Liver (tissue), 9 donors: Measurements from ENCODE around the gene CDC42EP2. TPM values are rescaled to one million over a fixed set of nuclear protein-coding genes. Genes with fewer than 3 reads are reported as not detected.

Experiments
- DNase-seq: peaks from one replicate; pipeline ENCODE4 v3.0.0-alpha.2; 2017; ENCODE audit warnings: low spot score
- H3K27ac ChIP-seq, 2 donors: one replicate each; pipeline ENCODE4 v1.7.0; 2013; ENCODE audit warnings: inconsistent platforms in 2 of 2, low read length in 2 of 2, control low read depth in 1 of 2, low read depth in 1 of 2, mild to moderate bottlenecking in 1 of 2
- H3K27me3 ChIP-seq, 4 donors: one replicate each; pipeline versions ENCODE4 v1.6.1 to v1.7.0; 2013; ENCODE audit warnings: low read length in 3 of 4, inconsistent platforms in 1 of 4, mild to moderate bottlenecking in 1 of 4, moderate library complexity in 1 of 4; ENCODE audit not compliant: control insufficient read depth in 4 of 4, insufficient read depth in 4 of 4
- H3K36me3 ChIP-seq, 4 donors: one replicate each; pipeline versions ENCODE4 v1.6.1 to v1.7.0; 2013; ENCODE audit warnings: low read length in 3 of 4, mild to moderate bottlenecking in 3 of 4, low read depth in 1 of 4, moderate library complexity in 1 of 4; ENCODE audit not compliant: control insufficient read depth in 4 of 4, insufficient read depth in 3 of 4
- H3K4me1 ChIP-seq, 4 donors: one replicate each; pipeline versions ENCODE4 v1.6.1 to v1.7.0; 2013; ENCODE audit warnings: low read length in 3 of 4, mild to moderate bottlenecking in 3 of 4, moderate library complexity in 1 of 4; ENCODE audit not compliant: control insufficient read depth in 4 of 4, insufficient read depth in 4 of 4
- H3K4me3 ChIP-seq, 3 donors: one replicate each; pipeline versions ENCODE4 v1.6.1 to v1.7.0; 2013; ENCODE audit warnings: low read length in 3 of 3, control low read depth in 1 of 3, low read depth in 1 of 3, mild to moderate bottlenecking in 1 of 3
- H3K9ac ChIP-seq, 2 donors: one replicate each; pipeline ENCODE4 v1.7.0; 2013; ENCODE audit warnings: low read length in 2 of 2, mild to moderate bottlenecking in 2 of 2, moderate library complexity in 2 of 2, control low read depth in 1 of 2, low read depth in 1 of 2
- H3K9me3 ChIP-seq, 4 donors: one replicate each; pipeline versions ENCODE4 v1.6.1 to v1.7.0; 2013; ENCODE audit warnings: low read length in 3 of 4; ENCODE audit not compliant: control insufficient read depth in 4 of 4
- EGR1 ChIP-seq, 2 donors: IDR thresholded peaks; 2 replicates each; pipeline ENCODE4 v1.6.1; 2016 to 2018; ENCODE audit warnings: antibody characterized with exemption in 2 of 2, low read depth in 2 of 2
- FOXA2 ChIP-seq: IDR thresholded peaks from 2 replicates; pipeline ENCODE4 v1.6.1; 2016; ENCODE audit warnings: antibody characterized with exemption
- GABPA ChIP-seq, 2 donors: IDR thresholded peaks in 1 of 2; conservative IDR thresholded peaks in 1 of 2; 2 replicates each; pipeline ENCODE4 v1.6.1; 2016; ENCODE audit warnings: antibody characterized with exemption in 2 of 2, mild to moderate bottlenecking in 1 of 2, moderate library complexity in 1 of 2
- HNF4A ChIP-seq, 2 donors: conservative IDR thresholded peaks; 2 replicates each; pipeline ENCODE4 v1.6.1; 2016; ENCODE audit warnings: antibody characterized with exemption in 2 of 2, mild to moderate bottlenecking in 2 of 2
- HNF4G ChIP-seq: IDR thresholded peaks from 2 replicates; pipeline ENCODE4 v1.6.1; 2016; ENCODE audit warnings: antibody characterized with exemption
- JUND ChIP-seq, 2 donors: IDR thresholded peaks; 2 replicates each; pipeline ENCODE4 v1.6.1; 2016; ENCODE audit warnings: antibody characterized with exemption in 2 of 2
- NR2F2 ChIP-seq: IDR thresholded peaks from 2 replicates; pipeline ENCODE4 v1.6.1; 2016; ENCODE audit warnings: antibody characterized with exemption
- RAD21 ChIP-seq, 2 donors: IDR thresholded peaks; 2 replicates each; pipeline ENCODE4 v1.6.1; 2016; ENCODE audit warnings: antibody characterized with exemption in 2 of 2, mild to moderate bottlenecking in 2 of 2
- RXRA ChIP-seq, 2 donors: IDR thresholded peaks; 2 replicates each; pipeline ENCODE4 v1.6.1; 2017 to 2018; ENCODE audit warnings: antibody characterized with exemption in 2 of 2, mild to moderate bottlenecking in 1 of 2
- SP1 ChIP-seq: IDR thresholded peaks from 2 replicates; pipeline ENCODE4 v1.6.1; 2018; ENCODE audit warnings: antibody characterized with exemption, mild to moderate bottlenecking
- TAF1 ChIP-seq: conservative IDR thresholded peaks from 2 replicates; pipeline ENCODE4 v1.6.1; 2016; ENCODE audit warnings: antibody characterized with exemption, mild to moderate bottlenecking
- YY1 ChIP-seq: IDR thresholded peaks from 2 replicates; pipeline ENCODE4 v1.6.1; 2016; ENCODE audit warnings: antibody characterized with exemption, mild to moderate bottlenecking
- WGBS: extraction: QIAGEN DNeasy Blood & Tissue Kit; methylation state at CpG from one replicate; pipeline ENCODE4 v1.1.7; 2013; 5-methylcytosine and 5-hydroxymethylcytosine counted together
- polyA plus RNA-seq, 2 donors: library from polyadenylated mRNA; stranded (reverse) in 1 of 2; unstranded in 1 of 2; fragments of 200-250 nt in 1 of 2; fragments of >200 nt in 1 of 2; fragmentation: Nextera tagmentation in 1 of 2; extraction: Ambion mirVana in 1 of 2; gene quantifications; one replicate each; pipeline versions ENCODE4 v1.2.1 to v1.2.3, GENCODE V29; 2013 to 2015
- total RNA-seq, 2 donors: library from RNA; depleted of rRNA; stranded (reverse); fragments of >200 nt; gene quantifications; one replicate each; pipeline ENCODE4 v1.2.3, GENCODE V29; 2014
- TF ChIP-seq, protein P1 (sequence below): IDR thresholded peaks from 2 replicates; pipeline ENCODE4 v1.6.1; 2016; ENCODE audit warnings: antibody characterized with exemption
- TF ChIP-seq, protein P2 (sequence below): IDR thresholded peaks from 2 replicates; pipeline ENCODE4 v1.6.1; 2016; ENCODE audit warnings: antibody characterized with exemption
- TF ChIP-seq, protein P3 (sequence below): IDR thresholded peaks from 2 replicates; pipeline ENCODE4 v1.6.1; 2016; ENCODE audit warnings: antibody characterized with exemption
- donor health status: healthy.
- donor health status: healthy.
- donor health status: healthy.
- donor health status: healthy.
- donor health status: healthy.

CDC42EP2 gene
- total and polyA plus RNA-seq, 4 donors = 1.8 to 3.4 (median 1.9) TPM

DNA sequence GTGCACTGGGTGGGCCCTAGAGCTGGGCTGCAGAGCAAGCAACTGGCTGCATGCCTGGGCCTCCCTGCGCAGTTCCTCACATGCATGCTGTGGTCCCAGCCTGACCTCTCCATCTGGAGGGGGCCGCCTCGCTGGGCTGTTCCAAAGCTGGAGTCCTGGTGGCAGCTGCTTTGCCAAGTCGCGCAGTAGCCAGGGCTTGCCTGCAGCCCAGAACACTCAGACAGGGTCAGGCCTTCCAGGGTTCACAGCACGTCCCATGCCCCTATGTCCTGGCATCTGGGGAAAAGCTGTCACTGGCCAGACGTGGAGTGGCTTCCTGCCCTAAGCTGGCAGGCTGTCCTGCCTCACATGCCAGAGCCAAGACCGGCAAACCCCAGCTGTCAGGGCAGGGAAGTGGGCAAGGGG lies 16.5 kb upstream of the CDC42EP2 start:
- H3K27me3 ChIP-seq = no peaks in the 10 kb centered on the region
- 36% methylated on average over 8 of the region's 8 CpGs for WGBS
- H3K9ac ChIP-seq = no peak overlapping the region
- peaks cover 0 to 5% (median 2%) of the 10 kb centered on the region in 4 donors for H3K36me3 ChIP-seq
- peaks cover 0 to 25% (median 19%) of the 10 kb centered on the region in 4 donors for H3K4me1 ChIP-seq
- DNase-seq = no peak
- H3K9me3 ChIP-seq = no peaks in the 10 kb centered on the region
- no peak overlapping the region for H3K4me3 ChIP-seq
- H3K27ac ChIP-seq = peak overlapping the region; percentile 53 to 69
- TF ChIP-seq, protein P1, sequence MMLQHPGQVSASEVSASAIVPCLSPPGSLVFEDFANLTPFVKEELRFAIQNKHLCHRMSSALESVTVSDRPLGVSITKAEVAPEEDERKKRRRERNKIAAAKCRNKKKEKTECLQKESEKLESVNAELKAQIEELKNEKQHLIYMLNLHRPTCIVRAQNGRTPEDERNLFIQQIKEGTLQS = no peak
- TF ChIP-seq TAF1 = no peak
- TF ChIP-seq HNF4A (conservative IDR thresholded peaks at IDR 0.05) = peak; percentile 26 to 51
- TF ChIP-seq, protein P2, sequence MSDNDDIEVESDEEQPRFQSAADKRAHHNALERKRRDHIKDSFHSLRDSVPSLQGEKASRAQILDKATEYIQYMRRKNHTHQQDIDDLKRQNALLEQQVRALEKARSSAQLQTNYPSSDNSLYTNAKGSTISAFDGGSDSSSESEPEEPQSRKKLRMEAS = no peak
- peak; percentile 71 to 73 for TF ChIP-seq RXRA (IDR thresholded peaks at IDR 0.05)
- TF ChIP-seq GABPA (IDR thresholded peaks at IDR 0.05 in 1 of 2, conservative IDR thresholded peaks at IDR 0.05 in 1 of 2) = no peak
- TF ChIP-seq EGR1 (IDR thresholded peaks at IDR 0.05; ENCODE audit: low read depth in 2 of 2) = no peak
- no peak for TF ChIP-seq RAD21 (IDR thresholded peaks at IDR 0.05)
- TF ChIP-seq NR2F2 = peak; percentile 95
- TF ChIP-seq HNF4G = no peak
- TF ChIP-seq SP1 = peak; percentile 55
- TF ChIP-seq, protein P3, sequence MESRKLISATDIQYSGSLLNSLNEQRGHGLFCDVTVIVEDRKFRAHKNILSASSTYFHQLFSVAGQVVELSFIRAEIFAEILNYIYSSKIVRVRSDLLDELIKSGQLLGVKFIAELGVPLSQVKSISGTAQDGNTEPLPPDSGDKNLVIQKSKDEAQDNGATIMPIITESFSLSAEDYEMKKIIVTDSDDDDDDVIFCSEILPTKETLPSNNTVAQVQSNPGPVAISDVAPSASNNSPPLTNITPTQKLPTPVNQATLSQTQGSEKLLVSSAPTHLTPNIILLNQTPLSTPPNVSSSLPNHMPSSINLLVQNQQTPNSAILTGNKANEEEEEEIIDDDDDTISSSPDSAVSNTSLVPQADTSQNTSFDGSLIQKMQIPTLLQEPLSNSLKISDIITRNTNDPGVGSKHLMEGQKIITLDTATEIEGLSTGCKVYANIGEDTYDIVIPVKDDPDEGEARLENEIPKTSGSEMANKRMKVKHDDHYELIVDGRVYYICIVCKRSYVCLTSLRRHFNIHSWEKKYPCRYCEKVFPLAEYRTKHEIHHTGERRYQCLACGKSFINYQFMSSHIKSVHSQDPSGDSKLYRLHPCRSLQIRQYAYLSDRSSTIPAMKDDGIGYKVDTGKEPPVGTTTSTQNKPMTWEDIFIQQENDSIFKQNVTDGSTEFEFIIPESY = no peak

DNA sequence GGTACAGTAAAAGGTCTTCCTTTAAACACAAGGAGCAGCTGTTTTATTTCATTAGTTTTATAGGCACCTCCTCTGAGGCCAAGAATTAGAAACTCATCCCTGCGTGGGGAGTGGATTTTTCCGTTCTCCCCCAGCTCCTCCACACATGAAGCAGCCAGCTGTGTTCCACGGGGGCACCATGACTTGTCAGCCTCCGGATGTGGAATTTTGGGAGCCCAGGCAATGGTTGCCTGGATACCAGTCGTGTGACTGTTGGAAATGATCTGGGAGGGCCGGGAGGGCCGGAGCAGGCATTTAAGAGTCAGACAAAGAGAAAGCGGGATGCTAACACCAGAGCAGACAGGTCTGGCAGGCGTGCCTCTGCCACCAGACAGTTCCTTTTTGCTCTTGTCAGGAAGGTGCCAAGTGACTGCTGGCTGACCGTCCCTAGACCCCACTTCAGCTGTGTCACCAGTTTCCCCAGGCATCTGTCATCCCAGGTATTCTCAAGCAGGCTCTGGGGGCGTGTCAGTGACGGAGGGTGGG lies 15.9 kb upstream of the CDC42EP2 start:
- H3K4me3 ChIP-seq = no peak overlapping the region
- DNase-seq = no peak
- H3K27me3 ChIP-seq = no peaks in the 10 kb centered on the region
- H3K36me3 ChIP-seq = peaks cover 0 to 5% (median 2%) of the 10 kb centered on the region in 4 donors
- TF ChIP-seq JUND (IDR thresholded peaks at IDR 0.05) (no peak), FOXA2 (no peak)
- 84% methylated on average over 12 of the region's 12 CpGs for WGBS
- no peak overlapping the region for H3K9ac ChIP-seq
- peak overlapping the region; percentile 53 to 69 for H3K27ac ChIP-seq
- H3K4me1 ChIP-seq = peaks cover 0 to 25% (median 19%) of the 10 kb centered on the region in 4 donors
- no peaks in the 10 kb centered on the region for H3K9me3 ChIP-seq

DNA sequence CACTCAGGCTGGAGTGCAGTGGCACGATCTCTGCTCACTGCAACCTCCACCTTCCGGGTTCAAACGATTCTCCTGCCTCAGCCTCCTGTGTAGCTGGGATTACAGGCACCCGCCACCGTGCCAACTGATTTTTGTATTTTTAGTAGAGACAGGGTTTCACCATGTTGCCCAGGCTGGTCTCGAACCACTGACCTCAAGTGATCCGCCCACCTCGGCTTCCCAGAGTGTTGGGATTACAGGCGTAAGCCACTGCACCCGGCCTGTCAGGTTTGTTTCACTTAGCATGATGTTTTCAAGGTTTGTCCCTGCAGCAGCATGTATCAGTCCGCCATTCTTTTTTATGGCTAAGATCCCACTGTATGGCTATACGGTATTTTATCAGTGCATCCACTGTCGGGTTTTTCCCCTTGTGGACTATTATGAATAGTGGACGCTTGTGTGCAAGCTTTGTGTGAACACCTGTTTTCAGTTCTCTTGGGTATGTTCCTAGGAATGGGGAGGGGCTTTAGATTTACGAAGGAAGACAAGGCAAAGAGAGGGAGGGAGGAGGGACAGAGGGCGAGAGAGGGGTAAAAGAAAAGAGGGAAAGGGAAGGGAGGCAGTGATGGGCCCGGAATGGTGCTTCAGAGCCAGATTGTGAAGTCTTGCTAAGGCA lies 13.9 kb upstream of the CDC42EP2 start:
- H3K4me3 ChIP-seq = no peak overlapping the region
- H3K27ac ChIP-seq = no peak overlapping the region
- peaks cover 0 to 39% (median 27%) of the 10 kb centered on the region in 4 donors for H3K4me1 ChIP-seq
- H3K36me3 ChIP-seq = peaks cover 0 to 2% (median under 1%) of the 10 kb centered on the region in 4 donors
- no peak for DNase-seq
- TF ChIP-seq YY1 = no peak
- TF ChIP-seq RAD21 (IDR thresholded peaks at IDR 0.05) = no peak
- WGBS = 94% methylated on average over 17 of the region's 17 CpGs
- H3K9ac ChIP-seq = no peak overlapping the region
- no peaks in the 10 kb centered on the region for H3K9me3 ChIP-seq
- H3K27me3 ChIP-seq = no peaks in the 10 kb centered on the region
